NT2/D1 (cell line): Measurements from ENCODE around the gene PRPF38A.

Experiments used
- DNase-seq: peaks from one replicate; pipeline ENCODE4 v3.0.0-alpha.2; 2011; ENCODE audit warnings: low read depth, low spot score
- H3K27me3 ChIP-seq: 2 replicates; pipeline ENCODE4 v1.6.0; 2011; ENCODE audit warnings: mild to moderate bottlenecking; ENCODE audit not compliant: insufficient read length, insufficient read depth
- H3K36me3 ChIP-seq: 2 replicates; pipeline ENCODE4 v1.6.1; 2011; ENCODE audit warnings: mild to moderate bottlenecking, low read length, mixed read lengths; ENCODE audit not compliant: insufficient read depth, insufficient read length
- H3K4me1 ChIP-seq: 2 replicates; pipeline ENCODE4 v1.5.1; 2011; ENCODE audit not compliant: insufficient read depth, insufficient read length
- H3K4me3 ChIP-seq: 2 replicates; pipeline ENCODE4 v1.5.1; 2011; ENCODE audit warnings: low read depth; ENCODE audit not compliant: insufficient read length
- H3K9ac ChIP-seq: 2 replicates; pipeline ENCODE4 v1.6.0; 2011; ENCODE audit warnings: low read depth; ENCODE audit not compliant: insufficient read length
- H3K9me3 ChIP-seq: 2 replicates; pipeline ENCODE4 v1.5.1; 2011; ENCODE audit warnings: mild to moderate bottlenecking, low read length; ENCODE audit not compliant: insufficient read depth
- SUZ12 ChIP-seq: IDR thresholded peaks from 2 replicates; pipeline ENCODE4 v1.6.1; 2011; ENCODE audit not compliant: insufficient read length, insufficient read depth; ENCODE audit errors: extremely low read depth
- YY1 ChIP-seq: IDR thresholded peaks from 2 replicates; pipeline ENCODE4 v1.6.1; 2011; ENCODE audit not compliant: insufficient read length, insufficient read depth
- ZNF274 ChIP-seq: IDR thresholded peaks from 2 replicates; pipeline ENCODE4 v1.6.1; 2011; ENCODE audit warnings: mild to moderate bottlenecking, low read depth, low read length

The PRPF38A gene

GRCh38 chr1:52400131-52400530 lies 4.3 kb upstream of the PRPF38A start:
- Histone ChIP-seq H3K4me1 (no peaks in the 10 kb centered on the region), H3K9ac (no peak overlapping the region), H3K27me3 (no peaks in the 10 kb centered on the region), H3K4me3 (no peak overlapping the region), H3K36me3 (peaks cover 74% of the 10 kb centered on the region), H3K9me3 (no peaks in the 10 kb centered on the region)
- TF ChIP-seq YY1: no peak
- no peak for TF ChIP-seq SUZ12
- TF ChIP-seq ZNF274: no peak
- DNase-seq: no peak

- Histone ChIP-seq H3K9me3 (no peaks in the 10 kb centered on the region), H3K36me3 (peaks cover 68% of the 10 kb centered on the region), H3K4me1 (no peaks in the 10 kb centered on the region), H3K27me3 (no peaks in the 10 kb centered on the region), H3K9ac (peak overlapping the region; percentile 98), H3K4me3 (peak overlapping the region; percentile 97)
- DNase-seq: no peak
- TF ChIP-seq ZNF274: no peak
- TF ChIP-seq YY1: no peak
- TF ChIP-seq SUZ12: no peak
Measured at GRCh38 chr1:52402860-52403240, 1.6 kb upstream of the PRPF38A start.

GRCh38 chr1:52403566-52404115 lies 761 bp upstream of the PRPF38A start:
- peak; percentile 94 for DNase-seq
- H3K27me3 ChIP-seq: no peaks in the 10 kb centered on the region
- peak overlapping the region; percentile 97 for H3K4me3 ChIP-seq
- no peaks in the 10 kb centered on the region for H3K9me3 ChIP-seq
- H3K4me1 ChIP-seq: no peaks in the 10 kb centered on the region
- TF ChIP-seq SUZ12 (no peak), YY1 (no peak), ZNF274 (no peak)
- peak overlapping the region; percentile 98 for H3K9ac ChIP-seq
- peaks cover 71% of the 10 kb centered on the region for H3K36me3 ChIP-seq

GRCh38 chr1:52404975-52405338 lies 555 bp downstream of the PRPF38A start:
- H3K36me3 ChIP-seq: peaks cover 74% of the 10 kb centered on the region

GRCh38 chr1:52413410-52413989 lies 9.1 kb downstream of the PRPF38A start:
- H3K9me3 ChIP-seq: no peaks in the 10 kb centered on the region
- peaks cover 94% of the 10 kb centered on the region for H3K36me3 ChIP-seq
- no peaks in the 10 kb centered on the region for H3K4me1 ChIP-seq
- no peaks in the 10 kb centered on the region for H3K27me3 ChIP-seq
- no peak for TF ChIP-seq YY1
- no peak for TF ChIP-seq ZNF274
- no peak for TF ChIP-seq SUZ12
- H3K4me3 ChIP-seq: no peak overlapping the region
- no peak for DNase-seq
- no peak overlapping the region for H3K9ac ChIP-seq

More at GRCh38 chr1:52404975-52405338, 555 bp downstream of the PRPF38A start:
- H3K4me1 ChIP-seq: no peaks in the 10 kb centered on the region
- H3K9me3 ChIP-seq: no peaks in the 10 kb centered on the region
- no peaks in the 10 kb centered on the region for H3K27me3 ChIP-seq
- TF ChIP-seq ZNF274 (no peak), YY1 (no peak), SUZ12 (no peak)
- DNase-seq: no peak
- peak overlapping the region; percentile 97 for H3K4me3 ChIP-seq
- H3K9ac ChIP-seq: peak overlapping the region; percentile 98

- Histone ChIP-seq H3K27me3 (no peaks in the 10 kb centered on the region), H3K9ac (no peak overlapping the region), H3K4me3 (no peak overlapping the region), H3K36me3 (peaks cover 91% of the 10 kb centered on the region), H3K9me3 (no peaks in the 10 kb centered on the region), H3K4me1 (no peaks in the 10 kb centered on the region)
- no peak for DNase-seq
- TF ChIP-seq SUZ12: no peak
Measured at GRCh38 chr1:52414942-52415341, 10.5 kb downstream of the PRPF38A start.

GRCh38 chr1:52416811-52417210 lies 12.4 kb downstream of the PRPF38A start:
- no peak for TF ChIP-seq ZNF274
- no peak for TF ChIP-seq YY1
- no peak for TF ChIP-seq SUZ12
- H3K36me3 ChIP-seq: peaks cover 96% of the 10 kb centered on the region
- H3K9ac ChIP-seq: no peak overlapping the region

GRCh38 chr1:52420713-52421112 lies 16.3 kb downstream of the PRPF38A start:
- Histone ChIP-seq H3K4me3 (no peak overlapping the region), H3K36me3 (peaks cover 93% of the 10 kb centered on the region), H3K9ac (no peak overlapping the region), H3K27me3 (no peaks in the 10 kb centered on the region), H3K9me3 (no peaks in the 10 kb centered on the region), H3K4me1 (no peaks in the 10 kb centered on the region)
- TF ChIP-seq YY1 (no peak), SUZ12 (no peak)
- no peak for DNase-seq

More at GRCh38 chr1:52416811-52417210, 12.4 kb downstream of the PRPF38A start:
- Histone ChIP-seq H3K27me3 (no peaks in the 10 kb centered on the region), H3K4me3 (no peak overlapping the region), H3K9me3 (no peaks in the 10 kb centered on the region), H3K4me1 (no peaks in the 10 kb centered on the region)
- DNase-seq: no peak
